ENCODE measurements around the gene ZNF282. TPM values are rescaled to one million over a fixed set of nuclear protein-coding genes. Genes with fewer than 3 reads are reported as not detected.
"Not testable (repeated sequence)": the region's sequence is repeated elsewhere in the genome, so short reads cannot be mapped to it uniquely, and the experiment has no call there.

ZNF282 gene
- total RNA-seq, 1 experiment from 2014 or later = 31.4 TPM

- no TSS peak for BruUV-seq (replicated peaks)
- no peak overlapping the region for H2AFZ ChIP-seq (ENCODE audit: low read length)
These were observed 29.0 kb downstream of the ZNF282 start for GRCh38 chr7:149224352-149224751.

GRCh38 chr7:149225106-149225505 is 29.8 kb downstream of the ZNF282 start:
- intact Hi-C loops (cut with micrococcal nuclease) = no loop called here
- CTCF ChIA-PET = no interaction called here
- POLR2A ChIA-PET (ENCODE audit: unreplicated experiment) = no interaction called here
- H3K4me2 ChIP-seq (ENCODE audit: low read length) = no peak overlapping the region
- no peak overlapping the region for H3K4me3 ChIP-seq (ENCODE audit: low read length)
- H3K4me1 ChIP-seq (ENCODE audit: insufficient read depth, low read length) = 0 out of 2 replicates have a peak, but pooled peaks cover 4% of the 10 kb centered on the region
- H3K9ac ChIP-seq (ENCODE audit: low read length) = no peak overlapping the region
- ATAC-seq (no peak), DNase-seq (no peak)
- peaks cover 9% of the 10 kb centered on the region; the same call in 1 of the 2 replicates for H3K36me3 ChIP-seq (ENCODE audit: low read depth, low read length)
- H2AFZ ChIP-seq (ENCODE audit: low read length) = no peak overlapping the region
- no peaks in the 10 kb centered on the region for H4K20me1 ChIP-seq (ENCODE audit: low read length)
- no peaks in the 10 kb centered on the region for H3K27me3 ChIP-seq (ENCODE audit: low read length)
- H3K79me2 ChIP-seq (ENCODE audit: low read length) = no peaks in the 10 kb centered on the region
- no peak overlapping the region for H3K27ac ChIP-seq (ENCODE audit: low read length)
- no peaks in the 10 kb centered on the region for H3K9me2 ChIP-seq (replicated peaks; ENCODE audit: low read length)
- no peak for TF ChIP-seq CTCF (conservative IDR thresholded peaks at IDR 0.05; ENCODE audit: low read depth, low read length)
- TF ChIP-seq EZH2 (IDR thresholded peaks at IDR 0.05; ENCODE audit: low read length, unreplicated experiment) = no peak
- TF ChIP-seq EZH2phosphoT487 (IDR thresholded peaks at IDR 0.05; ENCODE audit: borderline replicate concordance, low read length) = no peak
- no peaks in the 10 kb centered on the region for H3F3A ChIP-seq (ENCODE audit: low read length, unreplicated experiment)
- H3K9me3 ChIP-seq (ENCODE audit: low read length) = no peaks in the 10 kb centered on the region
- no TSS peak for BruUV-seq (replicated peaks)

More at GRCh38 chr7:149224352-149224751, 29.0 kb downstream of the ZNF282 start:
- ChIA-PET CTCF (no interaction called here), POLR2A (ENCODE audit: unreplicated experiment) (no interaction called here)
- Histone ChIP-seq H3K79me2 (ENCODE audit: low read length) (no peaks in the 10 kb centered on the region), H3K9me3 (ENCODE audit: low read length) (no peaks in the 10 kb centered on the region), H3K27me3 (ENCODE audit: low read length) (no peaks in the 10 kb centered on the region), H3K9me2 (replicated peaks; ENCODE audit: low read length) (no peaks in the 10 kb centered on the region), H3F3A (ENCODE audit: low read length, unreplicated experiment) (no peaks in the 10 kb centered on the region), H3K4me2 (ENCODE audit: low read length) (no peak overlapping the region), H4K20me1 (ENCODE audit: low read length) (no peaks in the 10 kb centered on the region), H3K4me1 (ENCODE audit: insufficient read depth, low read length) (0 out of 2 replicates have a peak, but pooled peaks cover 4% of the 10 kb centered on the region), H3K27ac (ENCODE audit: low read length) (no peak overlapping the region), H3K9ac (ENCODE audit: low read length) (no peak overlapping the region), H3K4me3 (ENCODE audit: low read length) (no peak overlapping the region), H3K36me3 (ENCODE audit: low read depth, low read length) (peaks cover 12% of the 10 kb centered on the region; the same call in 1 of the 2 replicates)
- TF ChIP-seq EZH2 (IDR thresholded peaks at IDR 0.05; ENCODE audit: low read length, unreplicated experiment) (no peak), EZH2phosphoT487 (IDR thresholded peaks at IDR 0.05; ENCODE audit: borderline replicate concordance, low read length) (no peak), CTCF (conservative IDR thresholded peaks at IDR 0.05; ENCODE audit: low read depth, low read length) (no peak)
- intact Hi-C loops (cut with micrococcal nuclease) = no loop called here
- no peak for DNase-seq
- ATAC-seq = no peak

GRCh38 chr7:149225656-149226055 is 30.3 kb downstream of the ZNF282 start:
- Histone ChIP-seq H3K36me3 (ENCODE audit: low read depth, low read length) (peaks cover 9% of the 10 kb centered on the region; the same call in 1 of the 2 replicates), H3K9me3 (ENCODE audit: low read length) (no peaks in the 10 kb centered on the region), H4K20me1 (ENCODE audit: low read length) (no peaks in the 10 kb centered on the region), H3K4me1 (ENCODE audit: insufficient read depth, low read length) (no peaks in the 10 kb centered on the region), H3K27me3 (ENCODE audit: low read length) (no peaks in the 10 kb centered on the region), H3K9ac (ENCODE audit: low read length) (no peak overlapping the region), H3K4me2 (ENCODE audit: low read length) (no peak overlapping the region), H3K79me2 (ENCODE audit: low read length) (no peaks in the 10 kb centered on the region), H3K9me2 (replicated peaks; ENCODE audit: low read length) (no peaks in the 10 kb centered on the region), H3F3A (ENCODE audit: low read length, unreplicated experiment) (no peaks in the 10 kb centered on the region), H2AFZ (ENCODE audit: low read length) (no peak overlapping the region), H3K4me3 (ENCODE audit: low read length) (no peak overlapping the region), H3K27ac (ENCODE audit: low read length) (no peak overlapping the region)
- DNase-seq (no peak), ATAC-seq (no peak)
- POLR2A ChIA-PET (ENCODE audit: unreplicated experiment) = no interaction called here
- no peak for TF ChIP-seq EZH2phosphoT487 (IDR thresholded peaks at IDR 0.05; ENCODE audit: borderline replicate concordance, low read length)
- no peak for TF ChIP-seq CTCF (conservative IDR thresholded peaks at IDR 0.05; ENCODE audit: low read depth, low read length)
- no peak for TF ChIP-seq EZH2 (IDR thresholded peaks at IDR 0.05; ENCODE audit: low read length, unreplicated experiment)
- no TSS peak for BruUV-seq (replicated peaks)
- intact Hi-C loops (cut with micrococcal nuclease) = no loop called here
- CTCF ChIA-PET = no interaction called here

GRCh38 chr7:149226366-149226765 is 31.0 kb downstream of the ZNF282 start:
- ATAC-seq; DNase-seq; H3K4me3 ChIP-seq (ENCODE audit: low read length); H3F3A ChIP-seq (ENCODE audit: low read length, unreplicated experiment); H3K27me3 ChIP-seq (ENCODE audit: low read length); H3K36me3 ChIP-seq (ENCODE audit: low read depth, low read length); H3K79me2 ChIP-seq (ENCODE audit: low read length); CTCF ChIA-PET; H3K9me2 ChIP-seq (replicated peaks; ENCODE audit: low read length); H3K4me1 ChIP-seq (ENCODE audit: insufficient read depth, low read length); POLR2A ChIA-PET (ENCODE audit: unreplicated experiment); H3K9me3 ChIP-seq (ENCODE audit: low read length); intact Hi-C loops (cut with micrococcal nuclease); H4K20me1 ChIP-seq (ENCODE audit: low read length); H3K27ac ChIP-seq (ENCODE audit: low read length); H3K9ac ChIP-seq (ENCODE audit: low read length); BruUV-seq (replicated peaks); H3K4me2 ChIP-seq (ENCODE audit: low read length); H2AFZ ChIP-seq (ENCODE audit: low read length): not testable (repeated sequence)
